Stomach (tissue), 9 donors: Measurements from ENCODE around the gene ERMP1. TPM values are rescaled to one million over a fixed set of nuclear protein-coding genes. Genes with fewer than 3 reads are reported as not detected.

Experiments
- DNase-seq, 2 donors: peaks; one replicate each; pipeline versions ENCODE4 v3.0.0 to v3.0.0-alpha.2; 2013 to 2019
- H3K27ac ChIP-seq, 5 donors: fragments of 200-600 bp in 4 of 5; sonication (generic) in 4 of 5; one replicate each; pipeline ENCODE4 v1.5.1; 2013 to 2019; ENCODE audit warnings: mild to moderate bottlenecking in 1 of 5, moderate library complexity in 1 of 5
- H3K27me3 ChIP-seq, 3 donors: fragments of 200-600 bp; sonication (generic); one replicate each; pipeline ENCODE4 v1.5.1; 2017 to 2019; ENCODE audit warnings: mixed run types in 1 of 3
- H3K36me3 ChIP-seq, 4 donors: fragments of 200-600 bp; sonication (generic); 1 replicate in 3 of 4; 2 replicates in 1 of 4; pipeline ENCODE4 v1.5.1; 2016 to 2019
- H3K4me1 ChIP-seq, 4 donors: fragments of 200-600 bp; sonication (generic); one replicate each; pipeline ENCODE4 v1.5.1; 2016 to 2019
- H3K4me3 ChIP-seq, 4 donors: fragments of 200-600 bp; sonication (generic) in 3 of 4; one replicate each; pipeline ENCODE4 v1.5.1; 2016 to 2019; ENCODE audit warnings: mild to moderate bottlenecking in 1 of 4
- H3K9me3 ChIP-seq, 4 donors: fragments of 200-600 bp; sonication (generic); one replicate each; pipeline ENCODE4 v1.5.1; 2016 to 2019
- EP300 ChIP-seq: sonication (generic); formaldehyde crosslinking; IDR thresholded peaks from one replicate; pipeline ENCODE4 v1.6.1; 2017; ENCODE audit warnings: antibody characterized with exemption
- POLR2A ChIP-seq, 4 donors: fragments of 450-650 bp; IDR thresholded peaks; one replicate each; pipeline ENCODE4 v1.6.1; 2016; ENCODE audit warnings: antibody characterized with exemption in 4 of 4, control low read depth in 2 of 4, mild to moderate bottlenecking in 1 of 4, moderate library complexity in 1 of 4
- POLR2AphosphoS5 ChIP-seq, 3 donors: sonication (generic); formaldehyde crosslinking; IDR thresholded peaks; one replicate each; pipeline ENCODE4 v1.6.1; 2016; ENCODE audit warnings: antibody characterized with exemption in 3 of 3
- WGBS, 5 donors: extraction: QIAGEN DNeasy Blood & Tissue Kit in 3 of 5; methylation state at CpG; one replicate each; pipeline versions ENCODE4 v1.1.5 to v1.1.7; 2013 to 2018; 5-methylcytosine and 5-hydroxymethylcytosine counted together
- intact Hi-C: fragments of 100-400 bp; cut with DNase I; formaldehyde crosslinking; loops from one replicate; pipeline ENCODE4 v1.15.1; 2023; ENCODE audit warnings: low total_unique reads
- polyA plus RNA-seq, 3 donors: library from polyadenylated mRNA; stranded (reverse); fragments of 200-250 nt; gene quantifications; one replicate each; pipeline ENCODE4 v1.2.3, GENCODE V29; 2013
- total RNA-seq, 5 donors: library from RNA; depleted of rRNA; stranded (reverse); fragments of >200 nt; gene quantifications; one replicate each; pipeline versions ENCODE4 v1.1.0 to v1.2.3, GENCODE V29; 2014 to 2016
- TF ChIP-seq, protein P1 (sequence below), 7 experiments: fragments of 450-650 bp in 4 of 7; fragments of 200-600 bp in 3 of 7; sonication (generic) in 3 of 7; IDR thresholded peaks; one replicate each; pipeline ENCODE4 v1.5.1; 2016 to 2019; ENCODE audit warnings: antibody characterized with exemption in 7 of 7, control low read depth in 2 of 7, mild to moderate bottlenecking in 1 of 7
- donor health status: healthy with polysubstance abuse.
- donor health status: Bipolar disorder and iron deficiency.
- donor health status: healthy.

Gene ERMP1
- total and polyA plus RNA-seq, 8 donors: 2.0 to 32.1 (median 16.3) TPM

DNA sequence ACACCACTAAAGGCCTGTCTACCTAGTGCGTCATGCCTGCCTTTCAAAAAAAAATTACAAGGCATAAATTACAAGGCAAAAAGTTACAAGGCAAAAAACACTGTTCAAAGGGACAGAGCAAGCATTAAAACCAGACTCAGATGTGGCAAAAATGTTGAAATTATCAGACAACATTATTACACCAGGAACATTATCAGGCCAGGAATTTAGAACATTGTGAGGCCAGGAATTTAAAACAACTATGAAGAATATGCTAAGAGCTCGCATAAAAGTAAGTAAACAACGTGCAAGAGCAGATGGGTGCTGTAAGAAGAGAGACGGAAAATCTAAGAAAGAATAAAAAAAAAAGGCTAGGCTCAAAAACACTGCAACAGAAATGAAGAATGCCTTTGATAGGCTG is 39.6 kb upstream of the ERMP1 start:
- TF ChIP-seq, protein P1, sequence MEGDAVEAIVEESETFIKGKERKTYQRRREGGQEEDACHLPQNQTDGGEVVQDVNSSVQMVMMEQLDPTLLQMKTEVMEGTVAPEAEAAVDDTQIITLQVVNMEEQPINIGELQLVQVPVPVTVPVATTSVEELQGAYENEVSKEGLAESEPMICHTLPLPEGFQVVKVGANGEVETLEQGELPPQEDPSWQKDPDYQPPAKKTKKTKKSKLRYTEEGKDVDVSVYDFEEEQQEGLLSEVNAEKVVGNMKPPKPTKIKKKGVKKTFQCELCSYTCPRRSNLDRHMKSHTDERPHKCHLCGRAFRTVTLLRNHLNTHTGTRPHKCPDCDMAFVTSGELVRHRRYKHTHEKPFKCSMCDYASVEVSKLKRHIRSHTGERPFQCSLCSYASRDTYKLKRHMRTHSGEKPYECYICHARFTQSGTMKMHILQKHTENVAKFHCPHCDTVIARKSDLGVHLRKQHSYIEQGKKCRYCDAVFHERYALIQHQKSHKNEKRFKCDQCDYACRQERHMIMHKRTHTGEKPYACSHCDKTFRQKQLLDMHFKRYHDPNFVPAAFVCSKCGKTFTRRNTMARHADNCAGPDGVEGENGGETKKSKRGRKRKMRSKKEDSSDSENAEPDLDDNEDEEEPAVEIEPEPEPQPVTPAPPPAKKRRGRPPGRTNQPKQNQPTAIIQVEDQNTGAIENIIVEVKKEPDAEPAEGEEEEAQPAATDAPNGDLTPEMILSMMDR (IDR thresholded peaks at IDR 0.05): no peak
- TF ChIP-seq EP300 (no peak), POLR2AphosphoS5 (IDR thresholded peaks at IDR 0.05) (no peak), POLR2A (IDR thresholded peaks at IDR 0.05) (no peak)
- H3K27ac ChIP-seq: no peak overlapping the region
- 67 to 88% (median 71%) methylated on average over 4 of the region's 4 CpGs for WGBS, 5 donors
- H3K27me3 ChIP-seq: no peaks in the 10 kb centered on the region
- H3K4me1 ChIP-seq: no peaks in the 10 kb centered on the region
- H3K36me3 ChIP-seq: peaks cover 0 to 24% (median 9%) of the 10 kb centered on the region in 4 donors
- intact Hi-C loops: no loop called here
- DNase-seq: no peak
- no peaks in the 10 kb centered on the region for H3K9me3 ChIP-seq
- H3K4me3 ChIP-seq: no peak overlapping the region

DNA sequence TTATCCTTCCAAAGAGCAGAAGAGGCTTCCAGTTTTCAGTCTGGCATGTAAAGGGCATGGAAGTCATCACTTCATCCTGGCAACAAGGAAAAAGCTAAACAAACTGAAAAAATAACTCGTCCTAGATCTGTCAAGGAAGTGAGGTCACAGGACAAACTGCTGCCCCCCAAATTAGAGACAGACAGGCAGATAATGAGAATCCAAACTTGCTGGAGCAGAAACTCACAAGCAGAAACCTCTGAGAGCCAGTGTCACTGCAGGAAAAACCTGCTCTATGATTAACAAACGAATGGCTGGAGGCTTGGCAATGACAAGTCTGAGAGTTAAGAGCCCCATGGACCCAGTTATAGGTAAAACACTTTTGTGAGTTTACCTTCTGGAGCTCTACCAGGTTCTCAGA is 38.9 kb upstream of the ERMP1 start:
- TF ChIP-seq, protein P1 (IDR thresholded peaks at IDR 0.05): no peak
- TF ChIP-seq POLR2AphosphoS5 (IDR thresholded peaks at IDR 0.05) (no peak), POLR2A (IDR thresholded peaks at IDR 0.05) (no peak), EP300 (no peak)
- no peak for DNase-seq
- Histone ChIP-seq H3K36me3 (peaks cover 0 to 27% (median 10%) of the 10 kb centered on the region in 4 donors), H3K27ac (no peak overlapping the region), H3K4me3 (no peak overlapping the region), H3K4me1 (no peaks in the 10 kb centered on the region), H3K9me3 (no peaks in the 10 kb centered on the region), H3K27me3 (no peaks in the 10 kb centered on the region)
- intact Hi-C loops: no loop called here
- WGBS, 5 donors: 35 to 55% (median 51%) methylated on average over 2 of the region's 2 CpGs

DNA sequence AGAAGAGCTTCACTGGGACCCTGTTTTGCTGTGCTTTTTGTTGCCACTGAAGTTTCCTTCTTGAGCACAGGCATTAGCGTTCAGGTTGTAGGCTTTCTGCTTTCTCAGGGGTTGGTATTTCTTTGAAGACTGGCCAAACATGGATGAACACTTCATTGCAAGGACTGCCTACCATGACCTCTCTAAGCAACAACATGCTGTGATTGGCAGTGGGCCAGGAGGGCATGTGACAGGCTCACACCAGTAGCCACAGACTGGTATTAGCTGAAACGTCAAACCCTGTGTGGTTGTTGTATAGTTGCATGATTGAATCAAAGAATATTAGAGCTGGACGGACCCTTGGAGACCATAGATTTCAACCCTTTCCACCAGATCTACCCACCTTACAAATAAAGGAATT is 37.8 kb upstream of the ERMP1 start:
- peak in 1 of 2 donors; percentile 65 for DNase-seq
- Histone ChIP-seq H3K27me3 (no peaks in the 10 kb centered on the region), H3K4me3 (no peak overlapping the region), H3K9me3 (no peaks in the 10 kb centered on the region), H3K4me1 (no peaks in the 10 kb centered on the region), H3K36me3 (peaks cover 0 to 22% (median 5%) of the 10 kb centered on the region in 4 donors), H3K27ac (no peak overlapping the region)
- TF ChIP-seq POLR2AphosphoS5 (IDR thresholded peaks at IDR 0.05): no peak
- intact Hi-C loops: no loop called here
- 52 to 73% (median 59%) methylated on average over 3 of the region's 3 CpGs for WGBS, 5 donors

- intact Hi-C loops: no loop called here
- Histone ChIP-seq H3K4me3 (no peak overlapping the region), H3K27me3 (no peaks in the 10 kb centered on the region), H3K27ac (no peak overlapping the region), H3K4me1 (no peaks in the 10 kb centered on the region), H3K36me3 (peaks cover 0 to 22% (median 5%) of the 10 kb centered on the region in 4 donors), H3K9me3 (no peaks in the 10 kb centered on the region)
- WGBS, 5 donors: 74 to 89% (median 86%) methylated on average over 2 of the region's 2 CpGs
- no peak for DNase-seq
- TF ChIP-seq, protein P1 (IDR thresholded peaks at IDR 0.05): no peak
- TF ChIP-seq POLR2A (IDR thresholded peaks at IDR 0.05) (no peak), POLR2AphosphoS5 (IDR thresholded peaks at IDR 0.05) (no peak), EP300 (no peak)
These were observed 37.1 kb upstream of the ERMP1 start for GRCh38 chr9:5870020-5870339.

- Histone ChIP-seq H3K27me3 (no peaks in the 10 kb centered on the region), H3K27ac (no peak overlapping the region), H3K4me1 (peaks cover 0 to under 1% (median 0%) of the 10 kb centered on the region in 4 donors), H3K9me3 (no peaks in the 10 kb centered on the region), H3K4me3 (no peak overlapping the region), H3K36me3 (peaks cover 0 to 17% (median 5%) of the 10 kb centered on the region in 4 donors)
- intact Hi-C loops: no loop called here
- DNase-seq: peak in 1 of 2 donors; percentile 19
- WGBS, 5 donors: 71 to 85% (median 81%) methylated on average over 3 of the region's 3 CpGs
- no peak for TF ChIP-seq POLR2AphosphoS5 (IDR thresholded peaks at IDR 0.05)
- TF ChIP-seq EP300: no peak
- TF ChIP-seq POLR2A (IDR thresholded peaks at IDR 0.05): no peak
- TF ChIP-seq, protein P1 (IDR thresholded peaks at IDR 0.05): no peak
These were observed 36.5 kb upstream of the ERMP1 start for GRCh38 chr9:5869315-5870019.
